HCT116 (cell line): Measurements from ENCODE around the gene LINS1. TPM values are rescaled to one million over a fixed set of nuclear protein-coding genes. Genes with fewer than 3 reads are reported as not detected.
A peak's percentile ranks its signal among the peaks of the same experiment; 100 is the strongest.

ENCODE experiments used
- ATAC-seq: fragments of 200-7000 bp; cut with Tn5 transposase; 2 replicates; pipeline ENCODE4 v1.9.1; 2020; ENCODE audit warnings: mild to moderate bottlenecking, moderate library complexity
- BruUV-seq: library from RNA; stranded (reverse); fragments of 400-500 nt; replicated peaks from 2 replicates; lab custom pipeline; 2021; lab: Mats Ljungman, UMichigan
- CTCF ChIA-PET: fragments of 300-600 bp; sonication (Branson Sonifier 250); formaldehyde crosslinking; loops from one replicate; lab custom pipeline; 2021; ENCODE audit warnings: antibody characterized with exemption; lab: Charles Lee
- POLR2A ChIA-PET: fragments of 300-600, 350-600 bp; sonication (Branson Sonifier 250); formaldehyde crosslinking; loops from one replicate; lab custom pipeline; 2021; ENCODE audit warnings: antibody characterized with exemption; lab: Charles Lee
- RAD21 ChIA-PET, 2 experiments: fragments of 300-600 bp; sonication (Branson Sonifier 250); formaldehyde crosslinking; loops; one replicate each; lab custom pipeline; 2023; ENCODE audit warnings: low total read pairs in 2 of 2; ENCODE audit not compliant: uncharacterized antibody in 2 of 2, unreplicated experiment in 2 of 2, low non-redundant PET in 1 of 2; lab: Charles Lee
- DNase-seq: peaks from one replicate; pipeline ENCODE4 v3.0.0-alpha.2; 2010; ENCODE audit warnings: low read depth, low spot score
- H2AFZ ChIP-seq: fragments of 200-600 bp; shearing (Covaris generic), sonication (generic); 2 replicates; pipeline ENCODE4 v1.6.1; 2017; ENCODE audit warnings: low read depth, mixed run types, mixed read lengths, antibody characterized with exemption, low read length; ENCODE audit not compliant: poor library complexity, severe bottlenecking
- H3K27ac ChIP-seq: 2 replicates; pipeline ENCODE4 v1.5.1; 2012; ENCODE audit warnings: low read depth, low read length
- H3K27me3 ChIP-seq: fragments of 200-600 bp; sonication (generic); 2 replicates; pipeline ENCODE4 v1.6.1; 2016; ENCODE audit warnings: mixed run types, low read length, mixed read lengths; ENCODE audit not compliant: insufficient read depth
- H3K36me3 ChIP-seq, 2 experiments: fragments of 200-500 bp in 1 of 2; fragments of 200-600 bp in 1 of 2; sonication (Bioruptor generic) in 1 of 2; sonication (generic) in 1 of 2; 2 replicates each; pipeline versions ENCODE4 v1.5.1 to v1.6.1; 2014 to 2016; ENCODE audit warnings: low read length in 2 of 2, inconsistent platforms in 1 of 2, mixed read lengths in 1 of 2, mixed run types in 1 of 2; ENCODE audit not compliant: insufficient read depth in 2 of 2, control insufficient read depth in 1 of 2
- H3K4me1 ChIP-seq, 2 experiments: fragments of 200-600 bp in 1 of 2; sonication (generic) in 1 of 2; 2 replicates each; pipeline versions ENCODE4 v1.5.1 to v1.6.1; 2012 to 2017; ENCODE audit warnings: low read length in 2 of 2, inconsistent platforms in 1 of 2, mild to moderate bottlenecking in 1 of 2, mixed read lengths in 1 of 2, mixed run types in 1 of 2, moderate library complexity in 1 of 2; ENCODE audit not compliant: insufficient read depth in 2 of 2, control insufficient read depth in 1 of 2
- H3K4me2 ChIP-seq: fragments of 200-600 bp; sonication (generic); 2 replicates; pipeline ENCODE4 v1.6.1; 2017; ENCODE audit warnings: mixed run types, low read length, mixed read lengths
- H3K4me3 ChIP-seq, 2 experiments: fragments of 200-600 bp in 1 of 2; sonication (generic) in 1 of 2; replicated peaks in 1 of 2; 2 replicates each; pipeline ENCODE4 v1.5.1; 2011 to 2016; ENCODE audit warnings: low read length in 2 of 2, control low read depth in 1 of 2, low read depth in 1 of 2, mild to moderate bottlenecking in 1 of 2, mixed read lengths in 1 of 2, mixed run types in 1 of 2
- H3K79me2 ChIP-seq: fragments of 200-600 bp; sonication (generic); 2 replicates; pipeline ENCODE4 v1.6.1; 2017; ENCODE audit warnings: mild to moderate bottlenecking, mixed run types, low read length, moderate library complexity, mixed read lengths; ENCODE audit not compliant: insufficient read depth
- H3K9ac ChIP-seq: fragments of 200-600 bp; sonication (generic); 2 replicates; pipeline ENCODE4 v1.6.1; 2016; ENCODE audit warnings: low read length, mixed read lengths
- H3K9me2 ChIP-seq: fragments of 200-600 bp; sonication (generic), shearing (Covaris generic); 2 replicates; pipeline ENCODE4 v1.6.1; 2017; ENCODE audit warnings: mixed run types, mild to moderate bottlenecking, moderate library complexity; ENCODE audit not compliant: insufficient read depth
- H3K9me3 ChIP-seq, 2 experiments: fragments of 200-500 bp in 1 of 2; fragments of 200-600 bp in 1 of 2; sonication (Bioruptor generic) in 1 of 2; sonication (generic) in 1 of 2; 2 replicates each; pipeline ENCODE4 v1.6.1; 2014 to 2017; ENCODE audit warnings: low read length in 2 of 2, mixed read lengths in 2 of 2, inconsistent platforms in 1 of 2, low read depth in 1 of 2, mild to moderate bottlenecking in 1 of 2, mixed run types in 1 of 2, moderate library complexity in 1 of 2; ENCODE audit not compliant: control insufficient read depth in 1 of 2, insufficient read depth in 1 of 2
- H4K20me1 ChIP-seq: fragments of 200-600 bp; sonication (generic), shearing (Covaris generic); 2 replicates; pipeline ENCODE4 v1.6.1; 2017; ENCODE audit warnings: mixed run types, mild to moderate bottlenecking, moderate library complexity; ENCODE audit not compliant: insufficient read depth
- CBX3 ChIP-seq: IDR thresholded peaks from 2 replicates; pipeline ENCODE4 v1.6.1; 2012; ENCODE audit warnings: low read depth
- ELF1 ChIP-seq: IDR thresholded peaks from 2 replicates; pipeline ENCODE4 v1.6.1; 2012; ENCODE audit warnings: low read depth, borderline replicate concordance
- JUND ChIP-seq: IDR thresholded peaks from 2 replicates; pipeline ENCODE4 v1.6.1; 2012
- POLR2AphosphoS5 ChIP-seq: IDR thresholded peaks from 2 replicates; pipeline ENCODE4 v1.6.1; 2011; ENCODE audit warnings: mild to moderate bottlenecking, low read depth, low read length, moderate library complexity
- RAD21 ChIP-seq: IDR thresholded peaks from 2 replicates; pipeline ENCODE4 v1.6.1; 2012; ENCODE audit warnings: low read depth, mild to moderate bottlenecking
- TCF7L2 ChIP-seq: IDR thresholded peaks from 2 replicates; pipeline ENCODE4 v1.7.0; 2011; ENCODE audit warnings: borderline replicate concordance, inconsistent platforms; ENCODE audit not compliant: insufficient read depth, insufficient read length; ENCODE audit errors: extremely low read depth
- ZNF274 ChIP-seq: fragments of 200-500 bp; sonication (Bioruptor generic); IDR thresholded peaks from 2 replicates; pipeline ENCODE4 v1.6.1; 2014; ENCODE audit warnings: mild to moderate bottlenecking, low read depth, low read length, inconsistent platforms
- intact Hi-C: fragments of 100-400 bp; cut with micrococcal nuclease; formaldehyde crosslinking; loops from 2 replicates; pipeline ENCODE4 v1.10.0; 2022
- total RNA-seq: library from RNA; stranded (reverse); gene quantifications from one replicate; pipeline ENCODE4 v1.2.1, GENCODE V29; 2021; ENCODE audit not compliant: unreplicated experiment
- TF ChIP-seq, protein P1 (sequence below): IDR thresholded peaks from 2 replicates; pipeline ENCODE4 v1.6.1; 2012; ENCODE audit warnings: low read depth
- TF ChIP-seq, protein P2 (sequence below): IDR thresholded peaks from 2 replicates; pipeline ENCODE4 v1.6.1; 2012

The LINS1 gene
- total RNA-seq, 1 experiment from 2014 or later, result 14.7 TPM

DNA sequence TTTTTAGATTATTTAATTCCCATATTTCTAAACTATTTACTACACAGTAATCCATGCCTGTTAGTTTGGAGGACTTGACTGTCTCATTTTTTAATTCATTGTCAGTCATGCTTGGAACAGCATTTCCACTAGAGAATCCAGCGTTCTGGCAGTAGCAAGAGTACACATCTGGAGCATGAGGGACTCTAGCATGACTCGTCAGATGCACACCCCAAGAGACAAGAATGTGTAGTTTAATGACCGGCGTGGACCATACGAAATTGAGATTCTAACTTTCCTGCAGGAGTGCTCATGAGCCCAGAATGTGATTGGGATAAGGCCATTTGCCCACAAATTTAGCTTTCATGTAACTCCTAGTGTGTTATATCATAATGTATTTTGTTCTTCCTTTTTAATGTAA, 49.3 kb upstream of the LINS1 start:
- Histone ChIP-seq H3K9ac (no peak overlapping the region), H3K27ac (no peak overlapping the region), H3K27me3 (no peaks in the 10 kb centered on the region), H2AFZ (no peak overlapping the region), H3K4me3 (no peak overlapping the region), H3K79me2 (no peaks in the 10 kb centered on the region), H3K4me2 (no peak overlapping the region), H3K36me3 (no peaks in the 10 kb centered on the region), H3K9me3 (no peaks in the 10 kb centered on the region), H3K9me2 (no peaks in the 10 kb centered on the region), H3K4me1 (peaks cover 0 to 4% of the 10 kb centered on the region in 2 experiments; a peak in 2 of 4 replicates), H4K20me1 (no peaks in the 10 kb centered on the region)
- BruUV-seq, result no TSS peak
- CTCF ChIA-PET, result interaction anchor here (1.1 kb wide), 1 partner anchor 10 kb away, joined by 3 read pairs; no protein-coding TSS in a partner anchor
- POLR2A ChIA-PET, result no interaction called here
- intact Hi-C loops, result no loop called here
- RAD21 ChIA-PET, result no interaction called here
- peak; percentile 63 for ATAC-seq
- TF ChIP-seq CBX3, result no peak
- TF ChIP-seq ELF1, result no peak
- TF ChIP-seq, protein P1, sequence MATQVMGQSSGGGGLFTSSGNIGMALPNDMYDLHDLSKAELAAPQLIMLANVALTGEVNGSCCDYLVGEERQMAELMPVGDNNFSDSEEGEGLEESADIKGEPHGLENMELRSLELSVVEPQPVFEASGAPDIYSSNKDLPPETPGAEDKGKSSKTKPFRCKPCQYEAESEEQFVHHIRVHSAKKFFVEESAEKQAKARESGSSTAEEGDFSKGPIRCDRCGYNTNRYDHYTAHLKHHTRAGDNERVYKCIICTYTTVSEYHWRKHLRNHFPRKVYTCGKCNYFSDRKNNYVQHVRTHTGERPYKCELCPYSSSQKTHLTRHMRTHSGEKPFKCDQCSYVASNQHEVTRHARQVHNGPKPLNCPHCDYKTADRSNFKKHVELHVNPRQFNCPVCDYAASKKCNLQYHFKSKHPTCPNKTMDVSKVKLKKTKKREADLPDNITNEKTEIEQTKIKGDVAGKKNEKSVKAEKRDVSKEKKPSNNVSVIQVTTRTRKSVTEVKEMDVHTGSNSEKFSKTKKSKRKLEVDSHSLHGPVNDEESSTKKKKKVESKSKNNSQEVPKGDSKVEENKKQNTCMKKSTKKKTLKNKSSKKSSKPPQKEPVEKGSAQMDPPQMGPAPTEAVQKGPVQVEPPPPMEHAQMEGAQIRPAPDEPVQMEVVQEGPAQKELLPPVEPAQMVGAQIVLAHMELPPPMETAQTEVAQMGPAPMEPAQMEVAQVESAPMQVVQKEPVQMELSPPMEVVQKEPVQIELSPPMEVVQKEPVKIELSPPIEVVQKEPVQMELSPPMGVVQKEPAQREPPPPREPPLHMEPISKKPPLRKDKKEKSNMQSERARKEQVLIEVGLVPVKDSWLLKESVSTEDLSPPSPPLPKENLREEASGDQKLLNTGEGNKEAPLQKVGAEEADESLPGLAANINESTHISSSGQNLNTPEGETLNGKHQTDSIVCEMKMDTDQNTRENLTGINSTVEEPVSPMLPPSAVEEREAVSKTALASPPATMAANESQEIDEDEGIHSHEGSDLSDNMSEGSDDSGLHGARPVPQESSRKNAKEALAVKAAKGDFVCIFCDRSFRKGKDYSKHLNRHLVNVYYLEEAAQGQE, result no peak
- no peak for TF ChIP-seq POLR2AphosphoS5
- TF ChIP-seq, protein P2, sequence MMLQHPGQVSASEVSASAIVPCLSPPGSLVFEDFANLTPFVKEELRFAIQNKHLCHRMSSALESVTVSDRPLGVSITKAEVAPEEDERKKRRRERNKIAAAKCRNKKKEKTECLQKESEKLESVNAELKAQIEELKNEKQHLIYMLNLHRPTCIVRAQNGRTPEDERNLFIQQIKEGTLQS, result no peak
- no peak for DNase-seq

- CTCF ChIA-PET, result interaction anchor here (1.0 to 1.5 kb wide), 3 partner anchors 11 to 222 kb away, joined by 3 read pairs; no protein-coding TSS in a partner anchor
- H3K9me2 ChIP-seq, result no peaks in the 10 kb centered on the region
- RAD21 ChIA-PET, result no interaction called here
- ATAC-seq, result peak; percentile 76
- no TSS peak for BruUV-seq
- H2AFZ ChIP-seq, result no peak overlapping the region
- no peaks in the 10 kb centered on the region for H3K36me3 ChIP-seq
- no peaks in the 10 kb centered on the region for H4K20me1 ChIP-seq
- no peak overlapping the region for H3K27ac ChIP-seq
- POLR2A ChIA-PET, result no interaction called here
- intact Hi-C loops, result no loop called here
- H3K9me3 ChIP-seq, result no peaks in the 10 kb centered on the region
- no peak overlapping the region for H3K9ac ChIP-seq
- no peak overlapping the region for H3K4me2 ChIP-seq
- no peak overlapping the region for H3K4me3 ChIP-seq
- no peaks in the 10 kb centered on the region for H3K79me2 ChIP-seq
- no peak for DNase-seq
- peaks cover 0 to 4% of the 10 kb centered on the region in 2 experiments; a peak in 2 of 4 replicates for H3K4me1 ChIP-seq
- no peaks in the 10 kb centered on the region for H3K27me3 ChIP-seq
- TF ChIP-seq CBX3 (no peak), TCF7L2 (no peak), JUND (no peak), RAD21 (peak; percentile 49), ZNF274 (no peak)
- TF ChIP-seq, protein P1, result no peak
Observed at GRCh38 chr15:100650685-100651084, 48.7 kb upstream of the LINS1 start.
